Measurements from ENCODE around the gene CAPG. TPM values are rescaled to one million over a fixed set of nuclear protein-coding genes. Genes with fewer than 3 reads are reported as not detected.
"Not testable (repeated sequence)": the region's sequence is repeated elsewhere in the genome, so short reads cannot be mapped to it uniquely, and the experiment has no call there.

The CAPG gene
- total RNA-seq, 1 donor from 2014 or later: 124 TPM

DNA sequence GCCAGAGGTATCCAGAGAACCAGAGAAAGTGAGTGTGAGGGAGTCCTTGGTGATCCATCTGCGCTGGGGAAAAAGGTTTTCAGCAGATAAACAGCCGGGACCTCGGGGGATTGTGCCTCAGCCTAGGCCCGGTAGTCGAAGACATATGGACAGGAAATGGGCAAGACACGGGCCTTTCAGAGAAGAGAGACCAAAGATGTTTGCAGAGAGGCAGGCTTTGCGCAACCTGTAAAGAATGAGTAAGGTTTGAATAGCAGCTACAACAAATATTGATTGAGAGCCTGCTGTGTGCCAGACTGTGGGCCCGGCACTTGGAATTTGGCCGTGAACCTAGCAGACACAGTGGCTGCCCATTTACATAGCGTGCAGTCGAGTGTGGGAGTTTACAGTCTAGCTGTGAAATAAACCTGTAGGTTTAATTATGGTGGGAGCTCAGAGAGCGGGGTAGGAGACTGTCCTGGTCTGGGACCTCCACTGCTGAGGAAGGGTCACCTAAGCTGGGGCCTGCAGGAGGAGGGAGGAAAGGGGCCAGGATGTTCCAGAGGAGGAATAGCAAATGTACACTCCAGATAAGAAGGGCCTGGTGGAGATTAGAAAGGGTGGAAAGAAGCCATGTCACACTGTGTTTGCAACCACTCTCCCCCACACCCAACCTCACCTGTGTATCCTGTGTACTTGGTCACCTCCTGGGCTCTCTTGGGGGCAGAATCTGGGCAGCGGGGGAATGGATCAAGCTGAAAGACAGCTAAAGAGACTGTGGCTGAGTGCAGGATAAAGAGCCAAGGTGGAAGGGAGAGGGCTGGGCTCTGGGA lies 11.3 kb upstream of the CAPG start:
- DNase-seq (ENCODE audit: low spot score): no peak

DNA sequence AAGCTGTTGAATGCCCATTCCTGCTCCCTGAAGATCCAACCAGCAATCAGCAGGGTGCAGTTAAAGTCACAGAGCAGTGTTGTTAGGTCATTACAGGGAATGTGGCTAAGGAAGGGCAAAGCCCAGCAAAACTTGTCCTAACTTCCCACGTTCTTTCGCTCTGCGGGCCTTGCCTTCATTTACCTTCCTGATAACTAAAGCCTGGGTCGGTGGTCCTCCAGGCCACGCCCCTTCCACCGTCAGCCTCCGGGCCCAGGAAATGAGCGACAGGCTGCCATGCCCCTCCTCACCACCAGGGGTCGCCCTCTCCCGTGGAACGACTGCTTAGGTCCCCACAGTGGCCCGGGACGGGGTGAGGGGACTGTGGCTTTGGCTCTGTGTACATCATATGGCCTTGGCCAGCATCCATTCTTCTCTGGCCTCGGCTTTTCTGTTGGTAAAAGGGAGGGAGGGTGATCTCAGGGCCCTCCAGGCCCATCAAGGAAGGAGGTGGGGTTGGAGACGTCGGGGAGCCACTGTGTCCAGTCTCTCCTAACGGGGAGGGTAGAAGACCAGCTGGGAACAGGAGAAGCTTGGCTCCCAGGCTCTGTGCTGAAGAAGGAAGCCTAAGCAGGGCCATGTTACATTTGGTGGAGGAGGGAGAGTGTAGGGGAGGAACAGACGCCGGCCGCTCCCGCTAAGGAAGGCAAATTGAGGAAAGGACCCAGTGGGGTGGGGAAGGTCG lies 10.5 kb upstream of the CAPG start:
- DNase-seq (ENCODE audit: low spot score): peak; percentile 97

DNA sequence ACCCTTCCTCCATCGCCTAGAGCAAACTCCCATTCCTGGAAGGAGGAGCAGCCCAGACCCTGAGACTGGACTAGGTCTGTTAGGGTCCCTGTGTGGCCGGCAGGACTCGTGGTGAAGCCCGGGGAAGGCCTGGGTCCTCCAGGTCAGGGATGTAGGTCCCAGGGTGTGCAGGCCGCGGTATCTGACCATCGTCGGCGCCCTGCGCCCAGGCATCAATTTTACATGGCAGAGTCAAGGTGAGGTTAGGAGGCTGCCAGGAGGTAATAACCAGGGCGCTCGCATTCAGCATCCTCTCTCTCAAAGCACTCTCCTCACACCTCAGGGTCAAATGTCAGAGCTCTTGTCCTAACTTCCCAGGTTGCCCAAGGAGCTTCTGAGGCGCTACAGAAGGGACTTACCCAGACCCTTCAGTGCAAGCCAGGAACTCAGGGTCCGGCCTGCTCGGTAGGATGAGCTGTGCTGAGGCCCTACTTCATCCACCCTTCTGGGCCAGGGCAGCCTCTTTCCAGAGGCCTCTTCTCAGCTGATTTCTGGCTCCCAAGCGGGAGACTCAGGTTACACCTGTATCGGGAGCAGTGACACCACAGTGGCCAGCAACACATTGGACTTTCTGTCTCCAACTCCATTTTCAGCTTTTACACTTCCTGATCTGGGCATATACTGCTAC lies 9.0 kb upstream of the CAPG start:
- no peak for DNase-seq (ENCODE audit: low spot score)

DNA sequence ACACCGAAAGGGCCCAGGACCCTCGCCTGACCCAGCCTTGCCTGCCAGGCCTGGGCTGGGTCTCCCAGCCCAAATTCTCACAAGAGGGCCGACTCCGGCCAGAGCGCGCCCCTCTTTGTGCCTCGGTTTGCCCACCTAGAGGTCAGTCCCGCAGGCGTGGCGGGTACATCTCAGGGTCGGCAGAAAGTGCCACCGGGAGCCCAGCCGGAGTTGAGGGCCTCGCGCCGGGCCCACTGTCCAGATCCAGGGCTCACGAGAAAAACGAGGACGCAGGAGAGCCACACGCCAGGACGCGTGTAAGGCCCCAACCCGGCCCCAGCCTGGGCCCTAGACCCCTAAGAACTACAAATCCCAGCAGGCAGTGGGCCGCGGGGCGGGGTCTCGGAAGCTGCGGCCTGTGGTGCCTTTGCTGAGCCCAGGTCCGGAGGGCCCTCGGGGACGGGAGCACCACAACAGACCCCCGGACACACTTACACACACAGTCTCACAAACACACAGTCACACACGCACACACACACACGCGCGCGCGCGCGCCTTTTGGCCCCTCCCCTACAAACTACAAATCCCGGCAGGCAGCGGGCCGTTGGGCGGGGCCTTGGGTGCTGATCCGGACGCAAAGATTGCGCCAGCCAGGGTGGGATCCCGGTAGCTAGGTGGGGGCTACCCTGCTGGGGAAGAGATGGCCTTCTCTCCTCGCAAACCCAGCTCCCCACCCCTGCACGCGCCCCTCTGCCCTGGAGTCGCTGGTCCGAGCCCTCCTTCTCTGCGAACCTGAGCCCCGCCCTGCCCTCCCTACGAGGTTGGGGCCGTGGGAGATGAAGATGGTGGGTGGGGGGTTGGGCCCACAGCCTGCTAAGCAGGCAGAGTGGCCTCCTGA lies 8.2 kb upstream of the CAPG start, which contains the start of gene SH2D6:
TSS of gene SH2D6 (plus strand) at position 583 of the 877 bp plus-strand sequence. CDS start 10,752 bp downstream, outside the sequence.
- DNase-seq (ENCODE audit: low spot score): peak; percentile 94

DNA sequence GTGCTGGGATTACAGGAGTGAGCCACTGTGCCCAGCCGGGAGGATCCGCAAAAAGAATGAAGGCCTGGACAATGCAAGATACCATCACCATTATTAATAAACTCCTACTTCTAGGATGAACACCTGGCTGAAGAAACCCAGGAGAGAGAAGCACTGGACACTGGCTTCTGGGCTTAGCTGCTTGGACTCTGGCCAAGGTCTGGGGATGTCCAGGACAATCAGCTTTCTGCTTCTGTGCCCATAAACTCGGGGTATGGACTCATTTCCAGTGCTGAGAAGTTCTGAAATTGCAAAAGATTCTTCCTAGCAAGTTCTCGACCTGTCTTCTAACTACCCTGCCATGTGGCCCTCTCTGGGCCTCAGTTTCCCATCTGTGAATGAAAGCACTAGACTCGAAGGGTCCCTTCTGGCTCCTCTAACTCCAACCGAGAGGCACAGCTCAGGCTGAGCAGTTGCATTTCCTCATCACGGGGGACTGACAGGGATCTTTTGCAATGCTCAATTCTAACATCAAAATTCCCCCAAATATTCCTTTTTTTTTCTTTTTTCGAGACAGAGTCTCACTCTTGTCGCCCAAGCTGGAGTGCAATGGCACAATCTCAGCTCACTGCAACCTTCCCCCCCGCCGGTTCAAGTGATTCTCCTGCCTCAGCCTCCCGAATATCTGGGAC lies 5.9 kb upstream of the CAPG start:
- DNase-seq (ENCODE audit: low spot score): no peak

DNA sequence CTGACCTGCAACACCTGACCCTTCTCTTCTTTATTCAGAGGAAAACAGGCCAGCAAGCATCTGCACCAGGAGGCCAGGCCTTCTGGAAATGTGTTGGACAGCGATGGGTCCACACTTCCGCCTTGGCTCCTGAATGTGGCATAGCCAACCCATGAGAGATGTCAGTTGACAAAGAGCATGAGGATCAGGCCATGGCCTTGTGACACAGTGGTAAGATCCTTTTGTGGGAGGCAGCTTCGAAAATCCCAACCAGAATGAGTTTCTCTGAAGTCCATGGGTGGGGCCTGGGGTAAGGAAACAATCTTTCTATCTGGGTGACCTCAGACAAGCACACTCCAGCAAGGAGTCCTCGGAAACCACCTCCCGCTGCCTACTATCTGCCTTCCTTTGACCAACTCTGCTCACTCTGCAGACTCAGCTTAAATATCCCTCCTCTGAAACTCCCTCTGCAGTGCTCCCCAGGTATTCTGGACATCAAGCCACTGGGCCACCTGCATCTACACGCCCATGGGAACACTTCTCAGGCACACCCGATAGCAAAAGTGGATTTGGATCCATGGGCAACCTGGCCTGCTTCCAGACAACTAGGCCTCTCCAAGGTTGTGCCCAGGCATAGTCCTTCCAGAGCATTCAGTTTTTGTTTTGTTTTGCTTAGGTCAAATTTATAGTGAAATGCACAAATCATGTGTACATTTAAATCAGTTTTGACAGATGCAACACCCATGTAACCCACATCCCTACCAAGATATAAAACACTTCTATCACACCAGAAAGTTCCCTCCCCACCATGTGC lies 4.8 kb upstream of the CAPG start:
- no peak for DNase-seq (ENCODE audit: low spot score)

DNA sequence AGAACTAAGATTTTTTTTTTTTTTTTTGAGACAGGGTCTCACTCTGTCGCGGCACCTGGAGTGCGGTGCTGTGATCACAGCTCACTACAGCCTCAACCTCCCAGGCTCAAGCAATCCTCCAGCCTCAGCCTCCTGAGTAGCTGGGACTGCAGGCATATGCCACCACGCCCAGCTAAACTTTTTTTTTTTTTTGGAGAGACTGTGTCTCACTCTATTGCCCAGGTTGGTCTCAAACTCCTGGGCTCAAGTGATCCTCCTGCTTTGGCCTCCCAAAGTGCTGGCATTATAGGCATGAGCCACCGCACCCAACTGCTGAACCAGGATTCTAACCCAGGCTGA lies 4.2 kb upstream of the CAPG start:
- not testable (repeated sequence) for DNase-seq (ENCODE audit: low spot score)

DNA sequence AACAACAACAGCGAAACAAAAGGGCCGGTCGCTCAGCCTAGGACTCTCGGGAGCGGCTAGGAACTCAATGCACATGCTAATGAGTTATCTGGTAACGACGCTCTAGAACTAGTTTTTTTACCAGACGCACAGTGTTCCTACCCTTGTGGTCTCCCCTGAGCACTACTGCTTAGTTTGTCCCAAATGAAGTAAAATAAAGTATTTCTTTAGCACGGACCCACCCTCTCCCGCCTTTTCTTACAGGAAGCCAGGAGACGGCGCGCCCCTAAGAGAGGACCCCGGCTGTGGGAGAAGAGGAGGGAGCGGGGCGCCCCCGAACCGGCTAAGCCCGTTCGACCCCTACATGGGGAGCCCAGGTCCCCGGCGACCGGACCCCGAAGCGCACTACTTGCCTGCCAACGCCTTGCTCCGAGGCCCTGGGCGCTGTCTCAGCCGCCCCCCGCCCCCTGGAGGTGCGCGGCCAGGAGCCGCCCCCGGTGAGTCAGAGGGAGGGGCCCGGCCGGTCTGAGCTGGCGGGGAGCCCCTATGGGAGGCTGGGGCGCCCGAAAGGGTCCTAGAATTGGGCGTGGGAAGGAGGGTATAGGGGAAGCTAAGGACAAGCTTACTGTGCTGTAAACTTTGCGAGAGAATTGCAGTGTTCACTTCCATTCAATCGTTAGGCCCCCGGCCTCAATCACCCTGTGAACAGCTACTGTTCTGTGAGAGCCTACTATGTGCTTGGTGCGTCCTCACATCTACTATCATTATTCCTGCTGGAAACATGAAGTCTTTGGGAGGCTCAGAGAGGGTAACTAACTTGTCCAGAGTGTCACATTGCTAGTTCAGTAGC lies 3.6 kb upstream of the CAPG start:
- no peak for DNase-seq (ENCODE audit: low spot score)

DNA sequence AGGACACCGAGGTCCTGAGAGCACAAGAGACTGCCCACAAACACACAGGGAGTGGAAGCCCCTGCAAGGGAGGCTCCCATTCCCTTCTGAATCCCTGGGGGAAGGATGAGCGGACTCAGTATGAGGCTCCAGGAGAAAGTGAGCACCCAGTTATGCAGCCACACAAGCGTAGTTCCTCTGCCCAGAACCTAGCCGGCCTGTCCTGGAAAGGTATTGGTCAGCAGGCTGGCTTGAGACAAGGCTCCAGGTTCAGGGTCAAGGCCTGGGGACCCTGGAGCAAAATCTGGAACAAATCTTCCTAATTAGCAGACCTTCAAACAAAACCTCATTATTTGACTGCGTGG lies 1.2 kb upstream of the CAPG start:
- DNase-seq (ENCODE audit: low spot score): no peak

DNA sequence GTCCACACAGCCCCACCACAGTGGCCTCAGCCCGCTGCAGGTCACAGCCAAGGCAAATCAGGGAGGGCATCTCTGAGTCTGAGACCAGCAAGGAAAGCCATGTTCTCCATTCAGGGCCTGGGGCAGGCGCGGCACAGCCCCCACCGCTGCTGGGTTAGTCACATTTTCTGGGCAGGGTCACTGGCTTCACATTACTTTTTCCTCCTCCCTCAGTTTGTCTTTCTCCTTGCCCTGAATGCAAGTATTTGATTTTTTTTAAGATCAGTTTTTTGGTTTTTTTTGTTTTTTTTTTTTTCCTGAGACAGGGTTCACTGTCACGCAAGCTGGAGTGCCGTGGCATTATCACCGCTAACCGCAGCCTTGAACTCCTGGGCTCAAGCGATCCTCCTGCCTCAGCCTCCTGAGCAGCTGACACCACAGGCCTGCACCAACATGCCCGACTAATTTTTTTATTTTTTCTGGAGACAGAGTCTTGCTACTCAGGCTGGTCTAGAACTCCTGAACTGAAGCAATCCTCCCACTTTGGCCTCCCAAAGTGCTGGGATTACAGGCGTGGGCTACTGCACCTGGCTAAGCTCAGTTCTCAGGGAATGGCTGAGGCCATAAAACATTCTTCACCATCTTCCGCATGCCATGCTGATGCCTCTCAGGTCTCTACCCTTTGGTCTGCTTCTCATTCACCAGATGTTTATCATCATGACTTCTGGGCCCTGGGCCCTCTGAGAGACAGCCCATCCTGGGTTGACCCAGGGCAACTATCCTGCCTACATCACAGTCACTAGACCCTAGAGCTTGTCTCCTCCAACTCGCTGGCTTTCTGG lies 628 bp upstream of the CAPG start:
- DNase-seq (ENCODE audit: low spot score): no peak

DNA sequence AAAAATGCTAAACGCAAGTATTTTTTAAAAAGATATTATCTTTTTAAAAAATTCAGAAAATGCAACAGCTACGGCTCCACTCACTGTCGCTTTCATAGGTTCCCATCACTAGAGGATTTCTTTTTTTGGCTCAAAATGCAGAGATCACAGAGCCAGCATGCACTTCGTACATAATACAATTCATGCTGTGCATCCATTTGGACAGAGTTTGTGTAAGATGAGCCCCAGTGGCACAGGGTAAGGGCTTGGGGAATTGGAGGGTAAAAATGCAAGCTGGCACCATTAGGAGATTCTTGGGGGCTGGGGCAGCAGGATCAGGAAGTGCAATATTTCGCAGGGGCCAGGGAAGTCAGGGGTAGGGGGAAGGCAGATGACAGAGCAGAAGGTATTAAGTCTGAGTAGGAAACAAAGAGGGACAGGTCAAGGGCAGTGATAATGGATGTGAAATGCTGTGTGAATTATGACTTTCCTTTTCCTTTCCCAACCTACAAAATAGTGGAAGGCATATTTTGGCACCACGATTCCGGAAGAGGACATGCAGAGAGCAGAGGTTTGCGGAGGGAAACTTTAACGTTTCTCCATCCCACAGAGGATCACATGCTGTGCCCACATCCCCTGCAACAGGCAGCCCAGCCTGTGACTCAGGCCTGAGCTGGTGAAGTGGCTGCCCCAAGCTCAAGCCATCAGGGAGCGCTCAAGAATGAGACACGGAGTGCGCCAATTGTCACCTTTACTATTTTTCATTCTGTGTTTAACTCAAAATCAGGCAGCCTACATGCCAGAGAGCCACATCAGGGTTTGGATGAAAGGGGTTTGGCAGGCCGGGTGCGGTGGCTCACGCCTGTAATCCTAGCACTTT lies 4.7 kb downstream of the CAPG start:
- no peak for DNase-seq (ENCODE audit: low spot score)

DNA sequence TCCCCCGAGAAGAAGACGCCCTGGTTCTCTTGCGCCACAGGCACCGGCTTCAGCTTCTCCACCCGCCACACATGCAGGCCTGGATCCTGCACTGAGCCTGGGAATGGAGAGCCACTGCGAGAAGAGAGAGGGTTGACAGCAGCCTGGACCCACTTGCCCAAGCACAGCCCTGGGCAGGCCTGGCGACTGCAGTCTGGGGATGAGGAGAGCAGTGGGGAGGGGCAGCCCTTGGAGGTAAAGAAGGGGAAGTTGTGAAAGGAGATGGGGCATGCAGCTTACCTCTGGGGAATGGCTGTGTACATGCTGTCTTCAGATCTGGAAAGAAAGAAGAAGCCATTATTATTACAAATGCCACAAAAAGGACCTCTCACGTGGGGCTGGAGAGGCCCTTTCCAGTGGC lies 8.3 kb downstream of the CAPG start:
- no peak for DNase-seq (ENCODE audit: low spot score)

DNA sequence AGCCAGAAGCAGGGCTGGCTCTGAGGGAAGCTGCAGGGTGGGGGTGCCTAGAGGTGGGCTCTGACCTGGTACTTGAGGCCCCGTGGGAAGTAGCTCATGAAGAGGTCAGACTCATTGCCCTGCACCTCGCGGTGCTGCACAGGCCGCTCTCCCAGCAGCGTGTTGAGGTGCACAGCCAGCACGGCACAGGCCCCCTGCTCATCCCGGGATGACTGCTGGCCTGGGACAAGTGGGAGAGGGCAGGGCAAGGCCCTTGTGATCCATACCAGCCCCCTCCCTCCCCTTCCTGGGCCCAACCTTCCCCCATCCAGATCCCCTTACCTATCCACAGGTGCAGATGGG lies 8.7 kb downstream of the CAPG start:
- no peak for DNase-seq (ENCODE audit: low spot score)

DNA sequence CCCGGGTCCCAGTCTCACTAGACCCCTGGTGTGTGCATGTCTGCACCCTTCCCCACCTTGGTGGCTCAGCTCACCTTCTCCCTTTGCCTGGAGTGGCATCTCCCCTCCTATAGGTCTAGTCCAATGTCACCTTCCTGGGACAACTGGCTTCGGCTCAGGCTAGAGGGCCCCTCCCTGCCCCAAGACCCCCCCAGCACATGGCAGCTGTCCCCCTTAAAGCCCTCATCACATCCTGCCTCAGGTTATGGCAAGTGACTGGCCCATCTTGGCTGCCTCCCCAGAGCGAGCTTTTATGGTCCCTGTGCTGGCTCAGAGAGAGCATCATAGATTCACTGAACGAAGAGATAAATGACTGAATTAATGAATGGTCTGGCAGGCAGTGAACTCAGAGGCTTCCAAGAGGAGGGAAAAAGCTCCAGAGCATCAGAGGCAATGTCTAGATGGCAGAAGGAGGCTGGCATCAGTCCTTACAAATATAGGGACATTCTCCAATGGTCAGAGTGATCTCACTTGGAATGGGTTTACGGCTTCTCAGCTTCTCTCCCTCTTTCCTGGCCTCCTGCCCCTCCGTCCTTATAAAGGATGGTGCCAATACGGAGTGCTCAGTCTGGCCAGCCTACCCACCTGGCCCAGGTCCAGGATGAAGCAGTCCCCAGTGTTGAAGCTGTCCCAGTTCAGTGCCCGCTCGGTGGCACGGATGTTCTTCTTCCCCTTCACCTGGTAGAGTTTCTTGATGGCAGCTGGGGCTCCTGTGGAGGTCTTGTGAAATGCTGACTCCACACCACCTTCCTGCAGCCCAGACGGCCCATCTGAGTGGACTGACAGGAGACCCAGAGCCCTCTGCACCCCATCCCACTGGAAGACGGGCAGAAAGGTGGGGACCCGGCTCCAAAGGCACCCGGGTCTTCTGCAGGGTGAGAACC lies 9.4 kb downstream of the CAPG start:
- DNase-seq (ENCODE audit: low spot score): no peak

DNA sequence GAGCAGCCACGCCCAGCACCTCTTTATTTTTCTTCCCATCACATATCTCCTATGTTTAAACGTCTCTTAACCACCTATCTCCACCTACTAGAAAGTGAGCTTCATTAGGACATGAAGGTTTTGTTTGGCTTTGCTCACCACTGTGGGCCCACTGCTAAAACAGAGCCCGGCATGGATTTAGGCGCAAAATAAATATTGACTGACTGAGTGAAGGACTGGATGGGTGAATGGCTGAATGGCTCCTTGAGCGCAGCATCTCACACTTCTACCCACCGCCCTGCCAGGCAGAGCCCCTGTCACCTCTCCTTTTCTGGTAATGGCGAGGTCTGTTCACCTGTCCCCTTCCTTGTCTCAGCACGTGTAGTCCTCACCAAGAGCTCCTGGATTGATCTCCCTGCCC lies 10.1 kb downstream of the CAPG start:
- no peak for DNase-seq (ENCODE audit: low spot score)

DNA sequence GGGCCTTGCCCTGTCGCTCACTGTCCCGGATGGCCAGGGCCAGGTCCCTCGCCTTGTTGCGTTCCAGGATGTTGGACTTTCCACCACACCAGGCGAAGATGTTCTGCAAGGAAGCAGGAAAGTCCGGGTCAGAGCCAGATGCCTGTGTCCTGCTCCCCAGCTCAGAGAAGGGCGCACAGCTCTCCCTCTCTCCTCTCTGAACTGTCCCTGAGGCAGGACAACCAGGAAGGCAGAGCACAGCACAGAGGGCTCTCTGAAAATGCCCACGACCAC lies 11.0 kb downstream of the CAPG start:
- no peak for DNase-seq (ENCODE audit: low spot score)

All from mesenteric fat pad (tissue), 1 donor.